EH (cell line): Measurements from ENCODE around the gene CD72.

ENCODE experiments used
- DNase-seq: peaks from one replicate; pipeline ENCODE4 v3.0.0-alpha.2; 2015; ENCODE audit warnings: low read depth

The CD72 gene, protein sequence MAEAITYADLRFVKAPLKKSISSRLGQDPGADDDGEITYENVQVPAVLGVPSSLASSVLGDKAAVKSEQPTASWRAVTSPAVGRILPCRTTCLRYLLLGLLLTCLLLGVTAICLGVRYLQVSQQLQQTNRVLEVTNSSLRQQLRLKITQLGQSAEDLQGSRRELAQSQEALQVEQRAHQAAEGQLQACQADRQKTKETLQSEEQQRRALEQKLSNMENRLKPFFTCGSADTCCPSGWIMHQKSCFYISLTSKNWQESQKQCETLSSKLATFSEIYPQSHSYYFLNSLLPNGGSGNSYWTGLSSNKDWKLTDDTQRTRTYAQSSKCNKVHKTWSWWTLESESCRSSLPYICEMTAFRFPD

DNA sequence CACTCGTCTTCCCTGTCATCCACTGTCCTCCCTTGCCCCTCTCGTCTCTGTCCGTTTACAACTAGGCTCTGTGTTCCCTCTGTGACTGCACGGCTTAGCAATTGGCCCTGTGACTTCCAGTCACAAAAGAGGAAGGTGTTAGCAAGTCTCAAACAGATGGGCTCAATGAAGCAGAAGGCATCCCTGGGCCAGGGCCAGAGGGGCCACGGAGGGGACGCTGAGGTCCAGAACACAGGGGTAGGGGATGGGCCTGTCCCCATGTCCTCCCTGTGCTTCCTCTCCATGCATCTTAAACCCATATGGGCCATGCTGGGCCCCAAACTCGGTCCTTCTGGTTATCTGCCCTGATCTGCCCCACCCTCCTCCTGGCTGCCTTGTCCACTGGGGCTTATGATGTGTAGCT is at the start of gene CD72:
Gene CD72 (minus strand): TSS at position 89 of the 403 bp plus-strand sequence. CDS start 110 bp downstream, outside the sequence.
- DNase-seq = no peak

DNA sequence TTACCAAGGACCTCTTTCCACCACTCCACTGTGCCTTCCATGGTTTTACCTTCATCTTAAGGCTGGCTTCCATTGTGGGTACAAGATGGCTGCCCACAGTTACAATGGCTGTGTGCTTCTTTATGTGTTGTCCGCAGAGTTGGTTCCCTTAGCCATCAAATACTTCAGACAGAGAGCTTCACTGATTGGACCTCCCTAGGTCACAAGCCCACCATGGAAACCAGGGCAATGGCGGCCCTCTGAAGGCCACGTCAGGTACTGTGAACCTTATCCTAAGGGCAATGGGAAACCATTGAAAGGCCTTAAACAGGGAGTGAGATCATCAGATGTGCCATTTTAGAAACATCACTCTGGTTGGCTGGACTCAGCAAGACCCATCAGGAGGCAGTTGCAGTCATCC is 49.7 kb upstream of the CD72 start:
- DNase-seq = no peak

DNA sequence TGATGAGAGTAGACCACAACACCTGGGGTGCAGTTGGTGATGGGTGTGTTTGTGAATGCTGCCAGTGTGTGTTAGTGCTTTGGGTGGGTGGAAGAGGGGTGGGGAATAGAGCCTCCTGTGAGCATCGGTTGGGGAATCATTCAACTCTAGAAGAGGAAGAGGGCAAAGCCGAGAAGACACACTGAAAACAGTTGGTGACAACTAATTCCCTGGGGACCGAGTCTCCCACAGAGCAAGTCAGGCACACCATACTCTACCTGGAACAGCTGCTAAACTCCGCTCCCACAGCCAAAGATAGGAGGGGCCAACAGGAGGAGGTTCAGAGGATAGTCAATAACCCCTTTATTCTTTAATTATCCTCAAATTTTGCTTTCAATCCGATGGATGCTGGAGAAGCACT is 48.3 kb upstream of the CD72 start:
- no peak for DNase-seq

DNA sequence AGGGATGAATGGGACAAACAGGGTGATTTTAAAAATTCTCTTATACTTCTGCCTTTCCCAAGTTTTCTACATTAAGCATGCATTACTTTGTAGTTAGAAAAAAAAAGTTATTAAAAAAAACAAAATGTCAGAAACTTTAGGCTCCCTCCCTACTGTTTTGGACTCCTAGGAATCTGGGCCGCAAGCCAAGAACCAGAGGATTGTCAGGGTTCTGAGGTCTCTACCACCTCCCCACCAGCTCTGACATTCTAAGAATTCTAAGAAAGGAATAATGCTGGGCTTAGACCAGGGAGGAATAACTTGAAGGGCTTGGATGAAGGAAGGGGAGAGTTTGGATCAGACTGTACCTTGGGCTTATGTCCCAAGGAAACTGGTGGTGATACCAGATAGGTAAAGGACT is 47.8 kb upstream of the CD72 start:
- DNase-seq = peak; percentile 84

DNA sequence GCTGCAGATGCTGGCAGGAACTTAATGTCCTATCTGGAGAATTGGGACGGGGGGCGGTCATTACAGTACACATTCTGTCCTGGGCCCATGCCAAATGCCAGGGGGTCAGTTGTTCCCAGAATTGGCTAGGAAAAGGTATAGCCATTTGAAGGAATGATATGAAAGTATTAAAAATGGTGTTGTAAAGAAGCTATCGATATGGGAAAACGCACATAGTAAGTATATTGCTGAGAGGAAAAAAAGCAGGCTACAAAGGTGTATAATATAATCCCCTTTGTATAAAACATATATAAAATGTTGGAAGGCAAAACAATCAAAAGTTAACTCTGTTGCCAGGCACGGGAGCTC is 47.2 kb upstream of the CD72 start:
- DNase-seq = no peak

DNA sequence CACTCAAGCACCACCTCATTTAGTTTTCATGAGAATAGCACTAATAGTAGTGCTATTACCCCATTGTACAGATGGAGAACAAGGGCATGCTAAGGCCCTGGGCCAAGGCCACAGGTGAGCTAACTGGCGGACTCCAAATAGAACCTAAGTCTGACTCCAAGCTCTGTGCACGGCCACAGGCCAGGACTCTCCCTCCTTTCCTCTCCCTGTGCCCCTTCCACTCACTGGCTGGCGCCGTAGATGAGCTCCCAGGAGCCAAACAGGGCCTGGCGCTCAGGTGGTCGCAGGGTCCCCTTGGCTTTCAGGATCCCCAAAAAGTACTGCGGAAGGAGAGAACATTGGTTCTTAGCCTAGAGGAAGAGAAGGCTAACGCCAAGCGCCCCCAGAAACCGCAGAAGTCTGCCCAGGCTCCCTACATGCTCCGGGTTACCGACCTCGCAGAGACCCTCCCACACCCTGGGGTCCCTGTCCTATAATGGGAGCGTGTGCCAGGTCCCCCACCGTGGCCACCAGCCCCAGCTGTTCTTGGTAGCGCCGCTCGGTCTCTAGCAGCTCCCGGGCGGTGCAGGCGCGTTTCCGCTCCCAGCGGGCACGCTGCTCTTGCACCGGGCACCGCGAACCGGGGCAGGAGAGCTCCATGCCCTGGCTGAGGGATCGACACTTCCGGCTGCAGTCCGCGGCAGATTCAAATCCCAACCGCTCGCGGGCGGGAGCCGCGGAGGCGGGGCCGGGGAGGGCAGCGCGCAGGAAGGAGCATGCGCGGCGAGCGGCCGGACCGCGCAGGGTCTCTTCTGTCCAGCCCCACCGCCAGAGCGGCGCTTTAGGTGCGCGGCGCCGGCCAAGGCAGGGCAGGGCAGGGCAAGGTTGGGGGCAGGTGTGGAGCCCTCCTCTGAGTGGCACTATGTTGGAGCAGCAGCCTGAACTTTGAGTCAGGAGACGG is 46.6 kb upstream of the CD72 start, which contains the start of gene ARHGEF39:
Gene ARHGEF39 (minus strand): TSS at position 665 of the 940 bp plus-strand sequence. CDS start 26 bp downstream, at position 639.
- peak; percentile 85 for DNase-seq

DNA sequence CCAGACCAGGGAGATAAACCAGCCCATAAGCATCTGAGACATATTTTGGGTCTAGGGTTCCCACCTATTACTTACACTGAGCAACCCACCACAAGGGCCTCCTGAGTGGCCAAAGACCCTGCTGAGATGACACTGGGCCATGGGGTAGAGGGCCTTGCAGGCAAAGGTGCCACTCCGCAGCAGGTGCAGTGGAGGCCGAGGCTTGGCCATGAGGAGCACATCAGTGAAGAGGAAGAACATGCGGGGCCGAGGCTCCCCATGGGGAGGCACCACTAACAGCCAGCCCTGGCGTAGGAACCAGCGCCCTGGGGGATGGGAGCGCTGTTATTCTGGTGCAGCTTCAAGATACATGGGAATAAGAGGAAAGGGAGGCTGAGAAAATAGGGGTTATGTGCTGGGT is 44.2 kb upstream of the CD72 start:
- no peak for DNase-seq

DNA sequence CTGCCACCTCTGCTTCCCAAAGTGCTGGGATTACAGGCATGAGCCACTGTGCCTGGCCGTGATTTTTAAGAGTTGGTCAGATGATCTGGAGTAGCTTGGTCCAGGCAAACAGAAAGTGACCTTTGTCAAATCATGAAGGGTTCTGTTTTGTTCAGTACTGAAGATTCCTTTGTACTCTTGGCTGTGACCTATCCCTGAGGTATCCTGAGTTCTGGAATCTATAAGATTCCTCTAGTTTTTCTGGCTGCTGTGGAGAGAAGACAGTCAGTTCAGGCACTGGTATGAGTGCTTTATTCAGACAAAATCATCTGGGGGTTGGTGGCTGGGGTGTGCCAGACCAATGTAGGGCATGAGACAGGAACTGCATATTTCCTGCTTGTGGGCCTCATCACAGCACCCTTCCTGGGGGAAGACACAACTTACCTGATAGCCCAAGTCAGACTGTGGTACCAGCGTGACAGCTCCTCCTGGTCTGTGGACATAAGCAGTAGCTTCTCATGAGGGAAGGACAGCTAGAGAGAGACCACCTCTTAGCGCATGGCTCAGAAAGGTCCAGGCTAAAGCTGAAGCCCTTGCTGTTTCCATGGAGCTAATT is 43.6 kb upstream of the CD72 start:
- peak; percentile 34 for DNase-seq

DNA sequence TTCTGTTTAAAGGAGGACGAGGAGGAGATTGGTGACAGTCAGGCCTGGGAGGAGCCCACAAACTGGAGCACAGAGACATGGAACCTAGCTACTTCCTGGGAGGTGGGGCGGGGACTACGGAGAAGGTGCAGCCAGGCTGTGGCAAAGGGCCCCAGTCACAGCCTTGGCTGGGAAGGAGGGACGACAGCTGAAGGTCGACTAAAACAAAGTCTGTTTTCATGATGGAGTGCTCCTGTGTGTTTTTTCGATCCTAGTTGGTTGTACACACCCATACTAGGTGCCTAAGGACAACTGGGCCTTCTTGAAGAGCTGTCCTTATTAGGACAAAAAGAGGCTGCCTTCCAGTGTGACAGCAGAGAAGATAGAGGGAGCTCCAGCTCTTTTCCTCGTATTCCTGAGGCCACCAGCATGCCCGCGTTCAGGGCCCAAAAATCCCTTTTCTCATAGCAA is 42.8 kb upstream of the CD72 start:
- DNase-seq = peak; percentile 76

DNA sequence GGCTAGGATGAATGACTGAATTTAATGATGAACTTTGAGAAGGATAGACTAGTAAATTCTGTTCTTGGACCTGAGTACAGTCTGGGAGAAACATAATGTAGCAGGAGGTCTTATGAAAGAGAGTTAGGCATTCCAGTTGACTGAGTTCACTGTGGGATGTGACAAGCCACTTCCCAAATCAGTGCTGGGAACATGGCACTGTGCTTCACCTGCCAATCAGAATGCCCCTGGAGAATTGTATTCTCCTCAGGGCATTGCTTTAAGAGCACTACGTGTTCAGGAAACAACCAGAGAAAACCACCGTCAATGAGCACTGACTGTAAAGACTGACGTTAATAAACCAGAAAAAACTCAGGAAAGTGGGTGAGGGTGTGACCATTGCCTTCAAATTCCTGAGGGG is 41.1 kb upstream of the CD72 start:
- peak; percentile 89 for DNase-seq

DNA sequence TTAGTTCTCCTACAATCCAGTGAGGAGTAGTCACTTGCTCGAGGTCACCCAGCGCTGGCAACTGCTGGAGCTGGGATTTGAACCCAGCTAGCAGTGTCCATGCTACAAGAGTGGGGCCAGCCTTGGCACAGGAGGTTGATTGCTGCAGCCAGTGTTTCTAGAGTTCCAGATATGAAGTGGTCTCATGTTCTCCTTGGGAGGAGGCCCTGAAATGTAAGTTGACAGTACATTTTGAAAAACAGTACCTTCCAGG is 40.7 kb upstream of the CD72 start:
- DNase-seq = peak; percentile 80

DNA sequence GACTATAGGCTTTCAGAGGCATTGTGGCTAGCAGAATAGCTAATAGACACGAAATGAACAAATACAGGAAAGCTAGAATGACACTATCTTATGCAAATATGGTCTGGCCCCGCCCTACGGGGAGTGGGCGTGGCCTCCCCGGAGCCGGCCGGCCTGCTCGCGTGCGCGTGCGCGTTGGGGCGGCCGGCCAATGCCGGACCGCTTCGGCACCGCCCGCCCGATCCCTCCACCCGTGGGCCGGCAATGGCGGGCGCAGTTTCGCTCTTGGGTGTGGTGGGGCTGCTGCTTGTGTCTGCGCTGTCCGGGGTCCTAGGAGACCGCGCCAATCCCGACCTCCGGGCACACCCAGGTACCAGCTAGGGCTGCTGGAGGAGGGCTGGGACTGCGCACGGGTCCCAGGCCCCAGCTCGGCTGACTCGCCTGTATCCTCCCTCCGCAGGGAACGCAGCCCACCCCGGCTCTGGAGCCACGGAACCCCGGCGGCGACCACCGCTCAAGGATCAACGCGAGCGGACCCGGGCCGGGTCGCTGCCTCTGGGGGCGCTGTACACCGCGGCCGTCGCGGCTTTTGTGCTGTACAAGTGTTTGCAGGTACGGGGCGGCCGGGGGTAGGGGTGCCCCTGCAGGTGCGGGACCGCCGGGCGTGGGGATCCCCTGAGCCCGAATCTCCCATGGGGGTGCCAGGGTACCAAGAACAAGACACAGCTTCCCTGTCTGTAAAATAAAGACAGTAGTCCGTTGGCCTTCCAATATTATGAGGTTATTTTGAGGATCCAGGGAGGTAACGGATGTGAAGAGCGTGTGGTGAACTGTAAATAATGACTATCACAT is 40.1 kb upstream of the CD72 start, which contains the start of gene CCDC107:
Gene CCDC107 (plus strand): TSS at position 156 of the 831 bp plus-strand sequence. CDS start 88 bp downstream, at position 244.
- DNase-seq = peak; percentile 86

DNA sequence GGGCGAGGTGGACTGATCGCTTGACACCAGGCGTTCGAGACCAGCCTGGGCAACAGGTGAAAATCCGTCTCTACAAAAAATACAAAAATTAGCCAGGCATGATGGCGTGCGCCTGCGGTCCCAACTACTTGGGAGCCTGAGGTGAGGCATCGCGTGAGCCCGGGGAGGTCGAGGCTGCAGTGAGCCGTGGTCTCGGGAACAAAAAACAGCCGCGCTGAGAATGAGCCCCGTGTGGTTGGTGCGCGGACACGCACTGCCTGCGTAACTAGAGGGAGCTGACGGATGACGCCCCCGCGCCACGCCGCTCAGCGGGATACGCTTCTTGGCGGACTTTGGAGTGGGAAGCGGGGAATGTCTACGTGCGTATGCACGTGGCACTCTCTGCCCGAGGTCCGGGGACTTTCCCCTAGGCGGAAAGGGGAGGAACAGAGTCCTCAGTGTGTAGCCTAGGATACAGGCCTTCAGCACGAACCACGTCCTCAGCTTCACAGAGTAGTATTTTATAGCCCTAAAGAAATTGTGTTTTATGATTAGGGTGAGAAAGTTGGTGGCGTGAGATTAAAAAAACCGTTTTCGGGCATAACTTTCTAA is 39.4 kb upstream of the CD72 start, which contains the start of gene RMRP:
Gene RMRP (minus strand): TSS at position 474 of the 591 bp plus-strand sequence.
- peak; percentile 100 for DNase-seq

DNA sequence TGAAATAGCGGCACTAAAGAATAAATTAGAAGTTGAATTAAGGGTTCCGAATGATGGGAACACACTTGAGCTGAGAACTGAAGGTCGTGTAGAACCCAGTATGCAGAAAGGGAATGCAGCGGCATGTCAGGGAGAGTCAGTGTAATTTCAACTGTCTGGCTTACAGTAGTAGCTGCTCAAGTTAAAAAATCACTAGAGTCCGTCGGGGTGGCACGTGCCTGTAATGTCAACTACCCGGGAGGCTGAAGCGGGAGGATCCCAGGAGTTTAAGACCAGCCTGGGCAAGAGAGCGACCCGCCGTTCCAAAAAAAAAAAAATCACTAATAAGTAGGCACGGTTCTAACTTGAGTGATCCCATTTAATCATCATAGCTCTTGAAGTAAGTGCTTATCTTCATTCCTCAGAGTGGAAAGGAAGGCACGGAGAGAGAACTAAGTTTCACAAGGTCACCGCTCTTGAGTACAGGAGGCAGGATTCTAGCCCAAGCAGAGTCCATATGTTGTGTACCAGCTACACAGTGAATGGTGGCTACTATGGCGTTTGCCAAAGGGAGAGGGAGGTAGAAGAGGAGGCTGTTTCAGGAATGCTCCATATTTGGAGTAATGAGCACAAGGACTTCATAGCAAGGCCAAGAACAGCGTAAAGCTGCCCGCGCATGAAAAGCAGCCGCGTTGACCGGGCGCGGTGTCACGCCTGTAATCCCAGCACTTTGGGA is 38.8 kb upstream of the CD72 start:
- peak; percentile 76 for DNase-seq

DNA sequence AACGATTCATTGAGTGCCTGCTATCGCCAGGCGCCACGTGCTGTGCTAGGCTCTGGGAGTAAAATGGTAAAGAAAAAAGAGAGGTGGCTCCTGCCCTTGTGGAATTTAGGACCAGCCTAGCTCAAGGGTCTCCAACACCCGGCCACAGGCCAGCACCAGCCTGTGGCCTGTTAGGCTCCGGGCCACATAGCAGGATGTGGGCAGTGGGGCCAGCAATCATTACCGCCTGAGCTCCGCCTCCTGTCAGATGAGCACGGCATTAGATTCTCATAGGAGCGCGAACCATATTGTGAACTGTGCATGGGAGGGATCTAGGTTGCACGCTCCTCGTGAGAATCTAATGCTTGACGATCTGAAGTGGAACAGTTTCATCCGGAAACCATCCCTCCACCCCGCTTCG is 38.1 kb upstream of the CD72 start:
- DNase-seq = no peak

DNA sequence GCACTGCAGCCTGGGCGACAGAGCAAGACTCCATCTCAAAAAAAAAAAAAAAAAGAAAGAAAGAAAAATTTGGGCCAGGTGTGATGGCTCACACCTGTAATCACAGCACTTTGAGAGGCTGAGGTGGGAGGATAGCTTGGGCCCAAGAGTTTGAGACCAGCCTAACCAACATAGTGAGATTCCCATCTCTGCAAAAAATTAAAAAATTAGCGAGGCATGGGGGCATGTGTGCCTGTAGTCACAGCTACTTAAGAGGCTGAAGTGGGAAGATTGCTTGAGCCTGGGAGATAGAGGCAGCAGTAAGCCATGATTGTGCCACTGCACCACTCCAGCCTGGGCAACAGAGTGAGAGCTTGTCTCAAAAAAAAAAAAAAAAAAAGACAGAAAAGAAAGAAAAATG is 35.4 kb upstream of the CD72 start:
- DNase-seq = no peak

DNA sequence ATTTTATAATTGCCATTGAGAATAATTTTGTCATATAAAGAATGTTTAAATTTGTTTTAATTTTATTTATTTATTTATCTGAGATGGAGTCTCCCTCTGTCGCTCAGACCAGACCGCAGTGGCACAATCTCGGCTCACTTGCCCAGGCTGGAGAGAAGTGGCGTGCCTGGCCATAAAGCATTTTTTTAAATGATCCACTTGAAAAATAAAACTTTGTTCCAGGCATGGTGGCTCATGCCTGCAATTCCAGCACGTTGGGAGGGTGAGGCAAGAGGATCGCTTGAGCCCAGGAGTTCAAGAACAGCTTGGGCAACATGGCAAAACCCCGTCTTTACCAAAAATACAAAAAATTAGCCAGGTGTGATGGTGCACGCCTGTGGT is 34.6 kb upstream of the CD72 start:
- no peak for DNase-seq

DNA sequence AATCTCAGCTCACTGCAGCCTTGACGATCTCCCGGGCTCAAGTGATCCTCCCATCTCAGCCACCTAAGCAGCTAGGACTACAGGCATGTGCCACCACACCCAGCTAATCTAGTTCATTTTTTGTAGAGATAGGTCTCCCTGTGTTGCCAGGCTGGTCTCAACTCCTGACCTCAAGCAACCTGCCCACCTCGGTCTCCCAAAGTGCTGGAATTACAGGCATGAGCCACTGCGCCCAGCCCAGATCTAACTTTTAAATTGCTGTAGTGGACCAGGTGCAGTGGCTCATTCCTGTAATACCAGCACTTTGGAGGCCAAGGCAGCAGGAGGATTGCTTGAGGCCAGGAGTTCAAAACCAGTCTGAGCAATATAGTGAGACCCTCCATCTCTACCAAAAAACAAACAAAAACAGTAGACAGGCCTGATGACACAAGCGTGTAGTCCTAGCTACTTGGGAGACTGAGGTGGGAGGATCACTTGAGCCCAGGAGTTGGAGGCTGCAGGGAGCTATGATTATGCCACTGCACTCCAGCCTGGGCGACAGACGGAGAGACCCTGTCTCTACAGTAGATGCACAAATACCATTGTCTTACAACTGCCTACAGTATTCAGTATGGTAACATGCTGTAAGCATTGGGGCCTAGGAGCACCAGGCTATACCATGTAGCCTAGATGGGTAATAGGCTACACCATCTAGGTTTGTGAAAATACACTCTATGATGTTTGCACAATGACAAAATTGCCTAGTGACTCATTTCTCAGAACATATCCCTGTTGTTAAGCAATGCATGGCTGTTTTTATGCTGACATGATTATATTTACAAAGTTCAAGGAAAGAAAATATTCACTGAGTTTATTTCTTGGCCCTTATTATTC is 34.0 kb upstream of the CD72 start:
- DNase-seq = peak; percentile 55

DNA sequence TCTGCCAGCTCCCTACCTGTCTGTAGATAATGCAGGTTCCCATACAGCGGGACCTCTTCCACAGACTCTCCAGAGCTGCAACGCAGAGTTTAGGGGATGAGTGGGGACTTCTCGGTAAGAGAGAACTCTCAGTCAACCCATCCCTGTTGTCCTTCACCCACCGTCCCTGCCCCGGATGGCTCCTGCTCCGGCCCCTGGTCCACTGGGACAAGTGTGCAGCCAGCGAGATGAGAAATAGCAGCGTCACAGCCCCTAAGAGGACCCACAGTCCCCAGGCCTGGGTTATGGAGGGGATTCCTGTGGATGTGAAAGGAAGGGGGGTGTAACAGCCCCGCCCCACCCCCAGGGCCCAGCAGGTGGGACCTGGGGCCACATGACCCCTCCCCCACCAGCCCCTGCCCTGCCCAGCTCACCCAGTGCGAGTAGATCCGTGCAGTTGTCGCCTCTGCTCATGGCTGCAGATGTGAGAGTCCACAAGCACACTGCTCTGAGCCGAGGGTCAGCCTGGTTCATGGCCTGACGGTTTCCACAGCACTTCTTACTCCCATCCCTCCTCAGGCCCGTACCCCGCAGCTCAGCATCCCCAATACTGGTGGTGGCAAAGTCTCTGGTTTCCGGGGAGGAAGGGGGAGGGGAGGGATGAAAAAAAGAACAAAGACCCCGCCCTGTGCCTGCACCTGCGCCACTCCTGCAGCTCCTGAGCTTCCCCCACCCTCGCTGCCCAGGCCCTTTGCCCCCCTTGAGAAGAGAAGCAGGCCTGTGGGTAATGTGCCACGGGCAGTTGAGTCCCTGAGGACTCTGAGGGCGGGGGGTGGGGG is 32.3 kb upstream of the CD72 start, which contains the start of gene SIT1:
Gene SIT1 (minus strand): TSS at position 591 of the 818 bp plus-strand sequence. CDS start 78 bp downstream, at position 513.
- DNase-seq = no peak
